ENCODE measurements around the gene IL36RN.

The IL36RN gene

GRCh38 chr2:113028112-113028511 is 30.9 kb upstream of the IL36RN start:
- CTCF ChIA-PET, result no interaction called here
- DNase-seq, result no peak
- no peak overlapping the region for H3K27ac Mint-ChIP-seq
- peaks cover 53% of the 10 kb centered on the region for H3K27me3 Mint-ChIP-seq
- no peaks in the 10 kb centered on the region for H3K9me3 Mint-ChIP-seq
- H3K4me3 Mint-ChIP-seq, result no peak overlapping the region
- H3K4me1 Mint-ChIP-seq, result no peaks in the 10 kb centered on the region
- no peaks in the 10 kb centered on the region for H3K36me3 Mint-ChIP-seq

GRCh38 chr2:113032737-113033136 is 26.3 kb upstream of the IL36RN start:
- H3K9me3 Mint-ChIP-seq, result no peaks in the 10 kb centered on the region
- no peak for DNase-seq
- H3K27ac Mint-ChIP-seq, result no peak overlapping the region
- no peaks in the 10 kb centered on the region for H3K36me3 Mint-ChIP-seq
- no peaks in the 10 kb centered on the region for H3K4me1 Mint-ChIP-seq
- H3K27me3 Mint-ChIP-seq, result peaks cover 46% of the 10 kb centered on the region
- no peak overlapping the region for H3K4me3 Mint-ChIP-seq
- CTCF ChIA-PET, result no interaction called here

- H3K4me1 Mint-ChIP-seq, result no peaks in the 10 kb centered on the region
- CTCF ChIA-PET, result no interaction called here
- DNase-seq, result no peak
- no peaks in the 10 kb centered on the region for H3K36me3 Mint-ChIP-seq
- no peak overlapping the region for H3K4me3 Mint-ChIP-seq
- no peak overlapping the region for H3K27ac Mint-ChIP-seq
- H3K27me3 Mint-ChIP-seq, result peaks cover 50% of the 10 kb centered on the region
- no peaks in the 10 kb centered on the region for H3K9me3 Mint-ChIP-seq
Observed at GRCh38 chr2:113034016-113034415, 25.0 kb upstream of the IL36RN start.

GRCh38 chr2:113036763-113037162 is 22.2 kb upstream of the IL36RN start:
- CTCF ChIA-PET, result no interaction called here
- no peaks in the 10 kb centered on the region for H3K9me3 Mint-ChIP-seq
- no peaks in the 10 kb centered on the region for H3K36me3 Mint-ChIP-seq
- H3K4me1 Mint-ChIP-seq, result no peaks in the 10 kb centered on the region
- H3K4me3 Mint-ChIP-seq, result no peak overlapping the region
- H3K27me3 Mint-ChIP-seq, result peaks cover 37% of the 10 kb centered on the region
- H3K27ac Mint-ChIP-seq, result no peak overlapping the region
- DNase-seq, result no peak

- H3K27me3 Mint-ChIP-seq, result peaks cover 29% of the 10 kb centered on the region
- H3K9me3 Mint-ChIP-seq, result no peaks in the 10 kb centered on the region
Observed at GRCh38 chr2:113038291-113038690, 20.7 kb upstream of the IL36RN start.

GRCh38 chr2:113039158-113039557 is 19.8 kb upstream of the IL36RN start:
- Mint-ChIP-seq H3K27ac (no peak overlapping the region), H3K9me3 (no peaks in the 10 kb centered on the region), H3K36me3 (no peaks in the 10 kb centered on the region), H3K4me3 (no peak overlapping the region), H3K27me3 (peaks cover 29% of the 10 kb centered on the region), H3K4me1 (no peaks in the 10 kb centered on the region)
- CTCF ChIA-PET, result no interaction called here
- no peak for DNase-seq

More at GRCh38 chr2:113038291-113038690, 20.7 kb upstream of the IL36RN start:
- Mint-ChIP-seq H3K27ac (no peak overlapping the region), H3K36me3 (no peaks in the 10 kb centered on the region), H3K4me1 (no peaks in the 10 kb centered on the region), H3K4me3 (no peak overlapping the region)
- DNase-seq, result no peak
- CTCF ChIA-PET, result no interaction called here

- no peak for DNase-seq
- Mint-ChIP-seq H3K9me3 (no peaks in the 10 kb centered on the region), H3K27ac (no peak overlapping the region), H3K27me3 (peaks cover 25% of the 10 kb centered on the region), H3K36me3 (no peaks in the 10 kb centered on the region), H3K4me3 (no peak overlapping the region), H3K4me1 (no peaks in the 10 kb centered on the region)
- CTCF ChIA-PET, result no interaction called here
Observed at GRCh38 chr2:113039719-113040118, 19.3 kb upstream of the IL36RN start.

GRCh38 chr2:113041871-113042270 is 17.1 kb upstream of the IL36RN start:
- no peak overlapping the region for H3K4me3 Mint-ChIP-seq
- H3K4me1 Mint-ChIP-seq, result no peaks in the 10 kb centered on the region
- H3K9me3 Mint-ChIP-seq, result no peaks in the 10 kb centered on the region
- H3K36me3 Mint-ChIP-seq, result no peaks in the 10 kb centered on the region
- H3K27ac Mint-ChIP-seq, result no peak overlapping the region
- peaks cover 16% of the 10 kb centered on the region for H3K27me3 Mint-ChIP-seq
- CTCF ChIA-PET, result interaction anchor here (1.0 kb wide), 1 partner anchor 43 kb away, joined by 3 read pairs; no protein-coding TSS in a partner anchor
- no peak for DNase-seq

GRCh38 chr2:113046465-113046864 is 12.5 kb upstream of the IL36RN start:
- DNase-seq, result no peak
- H3K4me3 Mint-ChIP-seq, result no peak overlapping the region
- peaks cover 4% of the 10 kb centered on the region for H3K27me3 Mint-ChIP-seq
- H3K27ac Mint-ChIP-seq, result no peak overlapping the region
- H3K4me1 Mint-ChIP-seq, result no peaks in the 10 kb centered on the region
- no peaks in the 10 kb centered on the region for H3K9me3 Mint-ChIP-seq
- CTCF ChIA-PET, result no interaction called here
- no peaks in the 10 kb centered on the region for H3K36me3 Mint-ChIP-seq

- H3K4me3 Mint-ChIP-seq, result no peak overlapping the region
- CTCF ChIA-PET, result interaction anchor here (1.8 kb wide), 1 partner anchor 29 kb away, joined by 4 read pairs; no protein-coding TSS in a partner anchor
- no peak overlapping the region for H3K27ac Mint-ChIP-seq
- no peaks in the 10 kb centered on the region for H3K4me1 Mint-ChIP-seq
- H3K9me3 Mint-ChIP-seq, result peaks cover 18% of the 10 kb centered on the region
- H3K27me3 Mint-ChIP-seq, result peaks cover 7% of the 10 kb centered on the region
- no peaks in the 10 kb centered on the region for H3K36me3 Mint-ChIP-seq
- DNase-seq, result no peak
Observed at GRCh38 chr2:113050921-113051895, 7.8 kb upstream of the IL36RN start.

- Mint-ChIP-seq H3K36me3 (no peaks in the 10 kb centered on the region), H3K9me3 (peaks cover 21% of the 10 kb centered on the region), H3K4me1 (no peaks in the 10 kb centered on the region), H3K27ac (no peak within 1 kb of the TSS), H3K4me3 (no peak within 1 kb of the TSS), H3K27me3 (peaks cover 7% of the 10 kb centered on the region)
- CTCF ChIA-PET, result interaction anchor here (1.8 kb wide), 1 partner anchor 28 kb away, joined by 4 read pairs; no protein-coding TSS in a partner anchor
- no peak for DNase-seq
Observed at GRCh38 chr2:113052396-113052917, 6.5 kb upstream of the IL36RN start, which contains the start of gene IL36B. Gene IL36B, minus strand, starts transcription at chr2:113052867.

GRCh38 chr2:113053666-113054065 is 5.3 kb upstream of the IL36RN start:
- Mint-ChIP-seq H3K9me3 (peaks cover 21% of the 10 kb centered on the region), H3K27ac (no peak overlapping the region), H3K27me3 (peaks cover 10% of the 10 kb centered on the region), H3K4me1 (no peaks in the 10 kb centered on the region), H3K4me3 (no peak overlapping the region), H3K36me3 (no peaks in the 10 kb centered on the region)
- no peak for DNase-seq
- CTCF ChIA-PET, result no interaction called here

- no peak for DNase-seq
- Mint-ChIP-seq H3K36me3 (no peaks in the 10 kb centered on the region), H3K9me3 (peaks cover 21% of the 10 kb centered on the region), H3K27ac (no peak overlapping the region), H3K4me3 (no peak overlapping the region), H3K4me1 (no peaks in the 10 kb centered on the region), H3K27me3 (peaks cover 11% of the 10 kb centered on the region)
- CTCF ChIA-PET, result no interaction called here
Observed at GRCh38 chr2:113054066-113054465, 4.9 kb upstream of the IL36RN start.

- H3K27ac Mint-ChIP-seq, result no peak overlapping the region
- no peaks in the 10 kb centered on the region for H3K4me1 Mint-ChIP-seq
- CTCF ChIA-PET, result no interaction called here
- H3K9me3 Mint-ChIP-seq, result peaks cover 21% of the 10 kb centered on the region
- no peak for DNase-seq
- H3K36me3 Mint-ChIP-seq, result no peaks in the 10 kb centered on the region
- peaks cover 11% of the 10 kb centered on the region for H3K27me3 Mint-ChIP-seq
- no peak overlapping the region for H3K4me3 Mint-ChIP-seq
Observed at GRCh38 chr2:113056521-113056920, 2.5 kb upstream of the IL36RN start.

GRCh38 chr2:113057117-113057516 is 1.9 kb upstream of the IL36RN start:
- no peak for DNase-seq
- H3K4me3 Mint-ChIP-seq, result no peak overlapping the region
- H3K36me3 Mint-ChIP-seq, result no peaks in the 10 kb centered on the region
- no peaks in the 10 kb centered on the region for H3K4me1 Mint-ChIP-seq
- H3K27me3 Mint-ChIP-seq, result peaks cover 11% of the 10 kb centered on the region
- H3K9me3 Mint-ChIP-seq, result peaks cover 21% of the 10 kb centered on the region
- no peak overlapping the region for H3K27ac Mint-ChIP-seq
- CTCF ChIA-PET, result no interaction called here

Data from activated naive CD4-positive, alpha-beta T cell treated with anti-CD3 and anti-CD28 coated beads, Interleukin-2, amount 10 ng/mL, durations not matched to agents 7 days and 5 days (primary cell).